GM04503 (cell line): Measurements from ENCODE around the gene MPPED1.

Source experiments
- DNase-seq: peaks from one replicate; pipeline ENCODE4 v3.0.0-alpha.2; 2012; ENCODE audit warnings: low read depth

MPPED1 gene

GRCh38 chr22:43498856-43499253 lies 87.0 kb downstream of the MPPED1 start:
- no peak for DNase-seq

- no peak for DNase-seq
These were observed 89.3 kb downstream of the MPPED1 start for GRCh38 chr22:43500792-43501785.

DNA sequence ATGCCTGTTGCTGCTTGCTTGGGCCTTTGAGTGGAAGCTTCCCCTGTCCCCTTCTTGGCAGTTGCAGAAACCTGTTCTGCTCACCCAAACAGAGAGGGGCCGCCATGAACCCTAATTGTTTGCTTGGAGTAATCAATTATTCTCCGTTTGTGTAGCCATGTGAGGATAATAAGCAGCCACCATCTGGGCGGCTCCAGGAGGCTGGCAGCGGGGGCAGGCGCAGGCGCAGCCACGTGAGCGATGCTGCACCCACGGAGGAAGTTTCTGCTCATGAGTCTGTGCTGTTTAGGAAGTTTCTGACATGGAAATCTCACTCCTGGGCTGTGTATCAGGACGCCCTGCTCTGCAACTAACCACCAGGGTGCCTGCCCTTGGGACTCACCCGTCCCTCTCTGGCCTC lies 90.1 kb downstream of the MPPED1 start:
- DNase-seq, result no peak

DNA sequence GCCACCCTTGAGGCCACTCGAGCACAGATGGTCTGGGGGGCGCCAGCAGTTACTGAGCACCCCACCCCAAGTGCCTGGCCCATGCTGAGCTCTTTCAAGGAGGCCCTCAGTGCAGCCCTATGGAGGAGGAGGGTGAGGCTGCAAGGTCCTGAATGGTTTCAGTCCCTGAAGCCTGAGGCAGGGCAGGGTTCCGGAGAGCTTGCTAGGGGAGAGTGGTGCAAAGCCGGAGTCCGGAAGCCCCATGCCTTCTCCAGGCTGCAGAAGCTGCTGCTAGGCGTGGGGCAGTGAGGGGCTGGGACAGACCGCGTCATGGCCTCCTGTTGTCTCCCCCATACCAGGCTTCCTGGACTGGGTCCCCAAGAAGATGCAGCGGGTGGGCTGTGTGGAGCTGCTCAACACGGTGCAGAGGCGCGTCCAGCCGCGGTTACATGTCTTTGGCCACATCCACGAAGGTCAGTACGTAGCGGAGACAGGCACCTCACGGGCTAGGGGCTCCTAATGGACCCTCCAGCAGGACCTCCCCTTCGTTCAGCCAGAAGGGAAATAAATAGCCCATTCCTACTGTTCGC lies 90.6 kb downstream of the MPPED1 start:
- no peak for DNase-seq

GRCh38 chr22:43504068-43504467 lies 92.3 kb downstream of the MPPED1 start:
- DNase-seq, result no peak

DNA sequence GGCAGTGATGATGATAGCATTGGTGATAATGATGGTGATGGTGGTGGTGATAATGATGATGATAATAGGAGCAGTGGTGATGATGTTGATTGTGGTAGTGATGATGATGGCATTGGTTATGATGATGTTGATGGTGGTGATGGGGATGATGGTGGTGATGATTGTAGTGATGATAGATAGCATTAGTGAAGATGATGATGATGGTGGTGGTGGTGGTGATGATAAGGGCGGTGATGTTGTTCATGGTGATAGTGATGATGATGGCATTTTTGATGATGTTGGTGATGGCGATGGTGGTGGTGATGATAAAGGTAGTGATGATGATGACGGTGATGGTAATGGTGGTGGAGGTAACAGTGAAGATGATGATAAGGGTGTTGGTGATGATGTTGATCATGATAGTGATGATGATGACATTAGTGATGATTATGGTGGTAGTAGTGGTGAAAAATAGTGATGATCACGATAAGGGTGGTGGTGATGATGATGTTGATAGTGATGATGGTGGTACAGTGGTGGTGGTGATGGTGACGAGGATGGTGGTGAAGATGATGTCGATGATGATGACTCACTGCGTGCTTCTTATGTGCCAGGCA lies 93.0 kb downstream of the MPPED1 start:
- DNase-seq, result no peak

DNA sequence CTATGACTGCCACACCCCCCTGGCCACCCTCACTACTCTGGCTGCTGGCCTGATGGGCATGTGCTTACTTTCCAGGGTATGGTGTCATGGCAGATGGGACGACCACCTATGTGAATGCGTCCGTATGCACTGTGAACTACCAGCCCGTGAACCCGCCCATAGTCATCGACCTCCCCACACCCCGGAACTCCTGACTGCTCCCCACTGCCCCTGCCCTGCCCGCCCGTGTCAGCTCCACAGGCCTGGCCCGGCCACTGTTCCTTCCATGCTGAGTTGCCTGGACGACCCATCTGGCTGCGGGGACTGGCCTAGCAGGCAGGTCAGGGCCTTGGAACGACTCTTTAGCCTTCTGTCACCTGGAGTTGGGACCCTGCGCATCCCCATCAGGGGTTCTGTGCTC lies 93.6 kb downstream of the MPPED1 start:
- DNase-seq, result no peak

GRCh38 chr22:43505896-43506295 lies 94.1 kb downstream of the MPPED1 start:
- DNase-seq, result no peak

- DNase-seq, result no peak
These were observed 94.7 kb downstream of the MPPED1 start for GRCh38 chr22:43506487-43506886.

DNA sequence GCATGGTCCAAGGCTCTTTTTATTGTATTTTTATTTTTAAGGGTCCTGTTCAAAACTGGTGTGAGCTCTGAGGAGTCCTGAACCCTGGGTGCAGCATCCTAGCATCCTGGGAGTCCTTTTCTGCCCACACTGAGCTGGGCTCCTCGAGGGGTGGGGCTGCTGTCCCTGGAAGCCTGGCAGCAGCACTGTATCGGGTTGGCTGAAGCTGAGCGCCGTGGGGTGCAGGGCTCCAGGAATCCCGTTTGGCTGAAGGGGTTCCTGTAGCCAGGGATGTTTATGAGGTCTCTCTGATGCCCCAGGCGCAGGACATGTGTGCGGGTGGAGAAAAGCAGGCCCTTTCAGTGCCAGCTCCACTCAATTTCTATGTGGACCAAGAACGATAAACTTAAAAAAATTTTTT lies 95.4 kb downstream of the MPPED1 start:
- DNase-seq, result no peak

- no peak for DNase-seq
These were observed 96.7 kb downstream of the MPPED1 start for GRCh38 chr22:43508489-43508888.

GRCh38 chr22:43509337-43509736 lies 97.5 kb downstream of the MPPED1 start:
- no peak for DNase-seq

DNA sequence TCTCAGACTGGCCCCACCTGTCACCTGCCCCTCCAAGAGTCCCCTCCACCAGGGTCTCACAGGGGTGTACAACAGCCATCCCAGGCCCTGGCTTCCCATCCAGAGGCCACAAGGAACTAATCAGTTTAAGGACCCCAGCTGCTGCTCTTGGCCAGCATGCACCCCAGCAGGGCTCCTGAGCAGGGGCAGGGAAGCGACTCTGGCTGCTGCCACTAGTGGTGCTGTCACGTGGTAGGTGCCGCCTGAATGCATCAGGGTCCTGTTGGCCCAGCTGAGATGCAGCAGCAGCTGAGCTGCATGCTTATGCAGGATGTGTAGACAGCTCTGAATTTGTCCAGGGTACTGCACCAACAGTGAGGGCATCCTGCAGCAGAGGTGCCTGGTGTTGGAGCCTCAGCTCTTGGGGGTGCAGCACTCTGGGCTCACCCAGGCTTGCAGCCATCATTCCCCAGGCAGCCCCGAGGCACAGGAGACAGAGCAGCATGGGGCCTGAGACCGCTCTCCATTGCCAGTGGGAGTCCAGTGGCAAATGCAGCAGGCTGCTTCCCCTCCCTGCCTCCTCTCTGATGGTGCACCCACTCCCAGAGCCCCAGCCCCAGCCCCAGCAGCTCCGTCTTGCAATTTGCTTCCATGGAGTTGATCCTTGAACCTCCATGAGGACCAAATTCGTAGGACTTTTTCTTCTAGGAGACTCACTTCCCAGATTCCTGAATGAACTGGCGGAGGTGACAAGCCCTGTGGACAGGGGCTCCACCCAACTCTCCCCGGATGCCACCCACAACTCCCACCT lies 98.7 kb downstream of the MPPED1 start:
- no peak for DNase-seq

DNA sequence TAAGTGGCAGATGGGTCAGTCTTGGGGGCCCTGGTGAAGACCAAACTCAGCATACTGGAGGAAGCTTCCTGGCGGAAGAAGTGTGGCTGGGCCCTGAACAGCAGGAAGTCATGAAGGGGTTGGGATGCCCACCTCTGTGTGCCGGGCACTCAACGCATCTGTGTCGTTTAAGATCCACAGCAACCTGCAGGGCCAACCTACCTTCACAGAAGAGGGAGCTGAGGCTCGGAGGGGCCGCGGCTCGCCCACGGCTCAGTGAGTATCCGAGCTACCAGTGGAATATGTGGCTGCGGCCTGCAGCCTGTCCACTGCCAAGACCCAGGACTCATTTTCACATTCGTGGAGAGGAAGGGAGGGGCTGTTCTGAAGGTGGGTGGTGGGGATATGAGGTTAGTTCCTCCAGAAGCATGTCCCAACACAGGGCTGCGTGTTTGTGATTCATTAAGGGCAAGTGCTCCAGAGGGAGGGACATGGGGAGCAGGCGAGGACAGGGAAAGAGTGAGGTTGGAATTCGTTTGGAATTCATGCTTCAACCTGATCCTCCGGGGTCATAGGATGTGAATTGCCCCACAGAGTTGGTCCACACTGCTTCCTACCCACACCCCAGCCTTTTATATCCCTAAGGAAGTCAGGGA lies 99.6 kb downstream of the MPPED1 start:
- no peak for DNase-seq

DNA sequence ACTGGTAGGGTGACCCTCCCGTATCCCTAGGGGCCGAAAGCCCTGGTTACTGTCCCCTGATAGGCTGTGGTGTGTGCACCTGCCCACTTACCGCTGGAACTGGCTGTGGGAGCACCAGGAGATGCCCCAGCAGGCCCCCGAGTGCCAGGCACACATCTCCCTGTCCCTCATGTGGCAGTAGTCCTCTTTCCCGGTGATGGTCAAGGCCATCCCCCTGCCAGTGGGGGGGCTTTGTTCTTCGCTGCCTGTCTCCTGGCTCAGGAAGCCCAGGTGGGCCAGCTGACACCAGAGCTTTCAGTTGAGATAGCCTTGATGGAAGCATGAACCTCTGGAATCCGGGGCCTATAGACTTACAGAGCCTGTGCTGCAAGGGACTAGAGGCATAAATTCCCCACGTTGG lies 100.5 kb downstream of the MPPED1 start:
- no peak for DNase-seq

- no peak for DNase-seq
These were observed 102.8 kb downstream of the MPPED1 start for GRCh38 chr22:43514476-43515157.

DNA sequence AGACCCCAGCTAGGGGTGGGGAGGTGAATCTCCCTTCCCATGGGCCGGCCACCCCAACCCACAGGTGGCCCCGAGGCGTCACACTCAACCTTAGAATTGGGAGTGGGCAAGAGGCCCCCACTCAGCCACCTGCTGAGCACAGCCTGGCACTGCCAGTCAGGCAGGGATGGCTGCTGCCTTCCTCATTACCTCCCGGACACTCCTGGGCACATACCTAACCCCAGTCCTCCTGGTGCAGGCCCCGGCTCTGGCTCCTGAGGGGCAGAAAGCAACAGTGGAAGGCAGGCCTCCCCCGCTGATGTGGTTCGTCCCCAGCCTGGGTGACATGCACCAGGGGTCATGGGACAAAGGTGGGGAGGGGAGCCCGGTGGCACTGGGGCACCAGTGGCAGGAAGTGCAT lies 103.6 kb downstream of the MPPED1 start:
- no peak for DNase-seq

DNA sequence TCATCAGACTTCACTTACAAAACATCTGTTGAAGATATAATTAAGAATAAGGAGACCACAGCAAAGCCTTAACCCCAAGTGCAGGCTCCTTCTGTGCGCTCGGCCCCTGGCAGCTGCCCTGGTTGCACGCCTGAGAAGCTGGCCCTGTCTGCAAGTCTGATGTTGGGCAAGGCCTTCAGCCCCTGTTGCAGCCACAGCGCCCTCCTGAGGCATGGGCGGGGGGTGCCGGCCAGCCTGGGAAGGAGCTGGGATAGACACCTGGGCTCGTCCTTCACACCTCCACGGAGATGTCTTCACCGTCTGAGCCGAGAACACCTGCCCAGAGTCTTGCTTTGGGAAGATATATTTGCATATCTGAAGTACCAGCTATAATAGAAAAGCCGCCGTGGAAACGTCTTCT lies 104.1 kb downstream of the MPPED1 start:
- DNase-seq, result no peak

DNA sequence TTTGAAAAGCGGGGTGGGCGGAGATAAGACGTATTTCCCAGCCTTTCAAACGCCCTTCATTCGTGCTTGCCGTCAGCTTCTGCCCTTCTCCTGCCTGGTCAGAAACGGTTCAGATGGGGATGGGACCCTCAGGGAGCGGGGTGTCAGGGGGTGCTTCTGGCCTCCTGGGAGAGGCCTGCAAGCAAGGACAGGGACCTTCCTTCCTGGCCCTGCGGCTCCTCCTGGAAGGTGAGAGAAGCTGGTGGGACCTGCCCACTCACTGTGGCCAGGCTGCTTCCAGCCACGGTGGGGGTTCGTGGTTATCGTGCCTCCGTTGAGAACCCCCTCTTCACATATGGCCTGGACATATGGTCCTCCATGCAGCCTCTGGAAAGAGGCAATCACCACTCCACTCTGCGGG lies 104.6 kb downstream of the MPPED1 start:
- DNase-seq, result no peak

- DNase-seq, result no peak
These were observed 105.3 kb downstream of the MPPED1 start for GRCh38 chr22:43516996-43517635.

GRCh38 chr22:43520632-43521039 lies 108.8 kb downstream of the MPPED1 start:
- DNase-seq, result no peak
